ENCODE data around the gene CHD9. TPM values are rescaled to one million over a fixed set of nuclear protein-coding genes. Genes with fewer than 3 reads are reported as not detected.

CHD9 gene
- total RNA-seq, 4 donors from 2014 or later: 45.2 to 64.0 (median 49.5) TPM

DNA sequence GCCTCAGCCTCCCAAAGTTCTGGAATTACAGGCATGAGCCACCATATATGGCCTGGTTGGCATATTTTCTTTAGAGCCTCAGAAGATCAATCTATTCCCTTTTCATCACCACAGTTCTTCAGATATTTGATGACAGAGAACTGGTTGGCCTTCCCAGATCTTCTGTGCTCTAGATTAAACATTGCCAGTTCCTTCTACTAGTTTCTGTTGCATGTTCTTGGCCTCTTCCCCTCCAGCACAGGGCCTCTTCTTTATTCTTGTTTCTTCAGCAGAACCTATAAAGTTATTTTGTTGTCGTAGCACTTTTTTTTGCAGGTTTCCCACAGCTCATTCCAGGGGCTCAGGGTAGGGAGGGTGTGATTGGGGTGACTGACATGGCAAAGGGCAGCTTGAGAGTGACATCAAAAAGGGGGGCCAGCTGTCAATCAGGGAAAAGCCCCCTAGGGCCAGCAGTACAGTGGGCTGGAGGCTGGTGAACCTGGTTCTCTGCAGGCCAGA is 9.3 kb downstream of the CHD9 start:
- no peaks in the 10 kb centered on the region for H3K27me3 ChIP-seq
- no peak for DNase-seq (ENCODE audit: extremely low spot score)
- H3K4me1 ChIP-seq: peaks cover 25 to 43% (median 37%) of the 10 kb centered on the region in 4 donors
- WGBS: 89% methylated on average over 1 of the region's 1 CpG
- no peak overlapping the region for H3K4me3 ChIP-seq
- TF ChIP-seq EP300 (IDR thresholded peaks at IDR 0.05) (no peak), POLR2AphosphoS5 (IDR thresholded peaks at IDR 0.05) (no peak), POLR2A (IDR thresholded peaks at IDR 0.05; ENCODE audit: low read depth) (no peak)
- TF ChIP-seq, protein P1, sequence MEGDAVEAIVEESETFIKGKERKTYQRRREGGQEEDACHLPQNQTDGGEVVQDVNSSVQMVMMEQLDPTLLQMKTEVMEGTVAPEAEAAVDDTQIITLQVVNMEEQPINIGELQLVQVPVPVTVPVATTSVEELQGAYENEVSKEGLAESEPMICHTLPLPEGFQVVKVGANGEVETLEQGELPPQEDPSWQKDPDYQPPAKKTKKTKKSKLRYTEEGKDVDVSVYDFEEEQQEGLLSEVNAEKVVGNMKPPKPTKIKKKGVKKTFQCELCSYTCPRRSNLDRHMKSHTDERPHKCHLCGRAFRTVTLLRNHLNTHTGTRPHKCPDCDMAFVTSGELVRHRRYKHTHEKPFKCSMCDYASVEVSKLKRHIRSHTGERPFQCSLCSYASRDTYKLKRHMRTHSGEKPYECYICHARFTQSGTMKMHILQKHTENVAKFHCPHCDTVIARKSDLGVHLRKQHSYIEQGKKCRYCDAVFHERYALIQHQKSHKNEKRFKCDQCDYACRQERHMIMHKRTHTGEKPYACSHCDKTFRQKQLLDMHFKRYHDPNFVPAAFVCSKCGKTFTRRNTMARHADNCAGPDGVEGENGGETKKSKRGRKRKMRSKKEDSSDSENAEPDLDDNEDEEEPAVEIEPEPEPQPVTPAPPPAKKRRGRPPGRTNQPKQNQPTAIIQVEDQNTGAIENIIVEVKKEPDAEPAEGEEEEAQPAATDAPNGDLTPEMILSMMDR (IDR thresholded peaks at IDR 0.05): no peak
- intact Hi-C loops (cut with DNase I): no loop called here
- peaks cover 0 to 8% (median 0%) of the 10 kb centered on the region in 4 donors for H3K36me3 ChIP-seq
- H3K27ac ChIP-seq (replicated peaks in 1 of 4): peak overlapping the region in 1 of 4 donors; percentile 31
- no peaks in the 10 kb centered on the region for H3K9me3 ChIP-seq

DNA sequence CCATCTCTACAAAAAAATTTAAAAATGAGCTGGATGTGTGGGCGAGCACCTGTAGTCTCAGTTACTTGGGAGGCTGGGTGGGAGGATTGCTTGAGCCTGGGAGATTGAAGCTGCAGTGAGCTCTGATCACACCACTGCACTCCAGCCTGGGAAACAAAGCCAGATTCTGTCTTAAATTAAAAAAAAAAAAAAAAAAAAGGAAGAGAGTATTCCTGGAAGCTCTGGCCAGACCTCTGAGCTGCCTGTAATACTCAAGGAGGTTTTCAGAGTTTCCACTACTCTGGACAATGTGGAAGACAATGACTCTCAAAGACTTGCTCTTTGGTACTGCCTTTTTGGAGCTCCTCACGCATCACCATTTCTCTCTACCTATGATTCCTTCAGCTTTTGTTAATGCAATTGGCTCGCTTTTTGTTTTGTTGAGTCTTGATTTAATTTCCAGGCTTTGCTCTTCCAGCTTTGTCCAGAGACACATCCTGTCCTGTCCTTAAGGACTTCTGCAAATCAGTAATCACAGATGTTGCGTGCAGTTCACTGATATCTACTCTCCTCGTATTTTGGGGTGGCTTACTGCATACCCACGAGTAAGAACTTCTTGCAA is 10.8 kb downstream of the CHD9 start:
- H3K4me3 ChIP-seq: no peak overlapping the region
- intact Hi-C loops (cut with DNase I): no loop called here
- no peaks in the 10 kb centered on the region for H3K27me3 ChIP-seq
- WGBS: 60% methylated on average over 6 of the region's 6 CpGs
- TF ChIP-seq POLR2A (IDR thresholded peaks at IDR 0.05; ENCODE audit: low read depth) (no peak), POLR2AphosphoS5 (IDR thresholded peaks at IDR 0.05) (no peak), EP300 (IDR thresholded peaks at IDR 0.05) (no peak)
- TF ChIP-seq, protein P1 (IDR thresholded peaks at IDR 0.05): no peak
- no peak for DNase-seq (ENCODE audit: extremely low spot score)
- peaks cover 26 to 46% (median 37%) of the 10 kb centered on the region in 4 donors for H3K4me1 ChIP-seq
- H3K9me3 ChIP-seq: no peaks in the 10 kb centered on the region
- peak overlapping the region in 3 of 4 donors; percentile 28 to 59 (median 43) for H3K27ac ChIP-seq (replicated peaks in 1 of 4)
- H3K36me3 ChIP-seq: peaks cover 0 to 8% (median 0%) of the 10 kb centered on the region in 4 donors

DNA sequence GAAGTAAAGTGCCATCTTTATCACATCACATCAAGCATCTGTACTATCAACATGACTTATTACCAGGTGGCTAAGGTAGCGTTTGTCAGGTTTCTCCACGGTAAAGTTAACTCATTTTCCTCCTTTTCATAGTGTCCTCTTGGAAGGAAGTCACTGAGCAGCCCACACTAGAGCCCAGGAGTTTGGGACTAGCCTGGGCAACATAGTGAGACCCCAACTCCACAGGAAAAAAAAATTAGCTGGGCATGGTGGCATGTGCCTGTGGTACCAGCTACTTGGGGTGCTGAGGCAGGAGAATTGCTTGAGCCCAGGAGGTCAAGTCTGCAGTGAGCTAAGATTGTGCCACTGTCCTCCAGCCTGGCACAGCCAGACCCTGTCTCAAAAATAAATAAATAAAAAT is 12.9 kb downstream of the CHD9 start:
- Histone ChIP-seq H3K4me1 (peaks cover 35 to 51% (median 46%) of the 10 kb centered on the region in 4 donors), H3K27me3 (no peaks in the 10 kb centered on the region), H3K9me3 (no peaks in the 10 kb centered on the region), H3K27ac (replicated peaks in 1 of 4) (no peak overlapping the region), H3K36me3 (peaks cover 0 to 8% (median 0%) of the 10 kb centered on the region in 4 donors), H3K4me3 (no peak overlapping the region)
- DNase-seq (ENCODE audit: extremely low spot score): no peak
- intact Hi-C loops (cut with DNase I): no loop called here
- WGBS: 77% methylated on average over 2 of the region's 2 CpGs
- no peak for TF ChIP-seq POLR2A (IDR thresholded peaks at IDR 0.05; ENCODE audit: low read depth)
- TF ChIP-seq EP300 (IDR thresholded peaks at IDR 0.05): no peak
- no peak for TF ChIP-seq POLR2AphosphoS5 (IDR thresholded peaks at IDR 0.05)
- TF ChIP-seq, protein P1 (IDR thresholded peaks at IDR 0.05): no peak

DNA sequence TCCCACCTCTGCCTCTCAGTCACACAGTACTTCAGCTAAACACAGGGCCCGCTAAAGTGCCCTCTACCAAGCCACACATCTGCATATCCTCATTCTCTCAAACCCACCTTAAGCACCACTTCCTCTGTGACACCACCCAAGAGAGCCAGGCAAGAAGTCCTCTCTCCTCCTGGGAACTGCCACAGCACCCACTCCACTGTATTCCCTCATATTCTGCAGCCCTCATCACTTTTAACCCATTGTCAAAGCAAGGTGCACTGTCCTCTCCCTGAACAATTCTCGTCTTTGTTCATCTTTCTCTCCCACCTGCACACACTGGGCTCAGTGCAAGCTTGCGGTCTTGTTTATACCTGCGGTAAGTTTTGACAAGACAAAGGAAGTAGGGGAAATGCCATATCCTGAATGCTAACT is 13.6 kb downstream of the CHD9 start:
- no peaks in the 10 kb centered on the region for H3K27me3 ChIP-seq
- no peak for DNase-seq (ENCODE audit: extremely low spot score)
- H3K27ac ChIP-seq (replicated peaks in 1 of 4): no peak overlapping the region
- TF ChIP-seq EP300 (IDR thresholded peaks at IDR 0.05) (no peak), POLR2AphosphoS5 (IDR thresholded peaks at IDR 0.05) (no peak), POLR2A (IDR thresholded peaks at IDR 0.05; ENCODE audit: low read depth) (no peak)
- TF ChIP-seq, protein P1 (IDR thresholded peaks at IDR 0.05): no peak
- no peaks in the 10 kb centered on the region for H3K9me3 ChIP-seq
- H3K4me1 ChIP-seq: peaks cover 40 to 59% (median 50%) of the 10 kb centered on the region in 4 donors
- intact Hi-C loops (cut with DNase I): no loop called here
- H3K4me3 ChIP-seq: no peak overlapping the region
- peaks cover 0 to 8% (median 0%) of the 10 kb centered on the region in 4 donors for H3K36me3 ChIP-seq
- 86% methylated on average over 4 of the region's 4 CpGs for WGBS
